Activated naive CD4-positive, alpha-beta T cell treated with anti-CD3 and anti-CD28 coated beads, Interleukin-2, amount 50 U/mL, for 24 hours (primary cell): ENCODE results near the gene DBH.

Experiments used
- H3K27ac Mint-ChIP-seq: one replicate; pipeline ENCODE4 v1.8.0; 2021; ENCODE audit warnings: mild to moderate bottlenecking, mixed read lengths
- H3K27me3 Mint-ChIP-seq: one replicate; pipeline ENCODE4 v1.8.0; 2021; ENCODE audit warnings: mixed read lengths
- H3K36me3 Mint-ChIP-seq: one replicate; pipeline ENCODE4 v1.8.0; 2021; ENCODE audit warnings: mixed read lengths
- H3K4me1 Mint-ChIP-seq: one replicate; pipeline ENCODE4 v1.8.0; 2021; ENCODE audit warnings: mixed read lengths
- H3K4me3 Mint-ChIP-seq: one replicate; pipeline ENCODE4 v1.8.0; 2021; ENCODE audit warnings: mild to moderate bottlenecking, mixed read lengths
- H3K9me3 Mint-ChIP-seq: one replicate; pipeline ENCODE4 v1.8.0; 2021; ENCODE audit warnings: mixed read lengths

Gene DBH

DNA sequence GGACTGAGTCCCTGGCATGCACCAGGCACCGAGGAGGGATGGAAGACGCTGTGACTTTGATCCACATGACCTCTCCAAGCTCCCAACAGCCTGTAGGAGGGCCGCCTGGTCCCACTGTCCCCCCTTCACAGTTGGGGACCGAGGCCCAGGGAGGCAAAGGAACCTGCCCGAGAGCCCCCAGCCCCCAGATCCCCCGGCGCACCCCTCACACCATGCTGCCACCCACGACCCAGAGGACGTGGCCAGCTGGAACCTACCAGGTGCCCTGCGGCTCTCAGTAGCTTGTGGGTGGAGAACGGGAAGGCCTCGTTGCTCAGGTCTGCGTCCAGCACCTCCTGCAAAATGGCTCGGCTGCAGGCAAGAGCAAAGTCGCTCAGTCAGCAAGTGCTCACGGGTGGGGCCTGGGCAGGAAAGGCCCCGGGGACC, 48.8 kb downstream of the DBH start:
- Mint-ChIP-seq H3K27me3 (no peaks in the 10 kb centered on the region), H3K4me1 (peaks cover 40% of the 10 kb centered on the region), H3K4me3 (no peak overlapping the region), H3K27ac (no peak overlapping the region), H3K36me3 (no peaks in the 10 kb centered on the region), H3K9me3 (no peaks in the 10 kb centered on the region)

DNA sequence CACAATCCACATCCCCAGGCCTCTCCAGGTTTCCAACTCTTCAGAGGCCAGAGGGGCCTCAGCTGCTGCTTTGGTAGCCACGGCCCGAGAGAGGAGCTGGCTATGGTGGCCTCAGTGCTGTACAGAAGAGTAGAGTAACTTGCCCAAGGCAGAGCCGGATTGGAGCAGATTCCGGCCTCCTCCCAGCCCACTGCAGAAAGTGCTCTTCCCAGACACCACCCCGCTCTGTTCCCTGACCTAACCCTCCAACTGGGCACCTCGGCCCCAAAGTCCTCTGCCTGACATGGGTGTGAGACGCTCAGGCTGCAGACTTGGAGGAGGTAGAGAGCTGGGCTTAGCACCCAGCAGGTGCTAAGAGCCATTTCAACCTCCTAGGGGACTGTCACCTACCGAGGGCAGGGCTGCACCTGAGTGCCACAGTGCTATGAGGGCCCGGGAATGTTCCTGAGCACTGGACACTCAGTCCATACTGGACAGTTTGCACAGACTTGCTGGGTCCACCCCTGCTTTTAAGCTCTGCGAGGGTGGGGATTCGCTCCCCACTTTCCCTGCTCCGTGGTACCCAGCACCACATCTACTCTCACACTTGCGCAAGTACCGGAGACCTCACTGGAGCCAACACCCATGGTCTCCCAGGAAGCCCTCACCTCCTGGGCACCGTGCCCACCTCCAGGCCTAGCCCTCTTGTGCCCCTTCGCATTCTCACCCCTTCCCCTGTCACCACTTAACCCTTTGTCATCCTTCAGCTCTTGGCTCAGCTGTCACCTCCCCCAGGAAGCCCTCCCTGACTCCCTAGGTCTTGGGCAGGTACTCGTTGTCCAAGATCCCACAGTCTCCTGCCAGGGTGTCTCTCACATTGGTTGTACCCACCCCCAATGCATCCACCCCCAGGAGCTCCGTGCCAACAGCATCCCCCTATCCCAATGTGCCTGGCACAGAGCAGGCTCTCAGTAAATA, 49.8 kb downstream of the DBH start:
- Mint-ChIP-seq H3K36me3 (no peaks in the 10 kb centered on the region), H3K9me3 (no peaks in the 10 kb centered on the region), H3K4me1 (peaks cover 40% of the 10 kb centered on the region), H3K27ac (no peak overlapping the region), H3K4me3 (no peak overlapping the region), H3K27me3 (no peaks in the 10 kb centered on the region)

DNA sequence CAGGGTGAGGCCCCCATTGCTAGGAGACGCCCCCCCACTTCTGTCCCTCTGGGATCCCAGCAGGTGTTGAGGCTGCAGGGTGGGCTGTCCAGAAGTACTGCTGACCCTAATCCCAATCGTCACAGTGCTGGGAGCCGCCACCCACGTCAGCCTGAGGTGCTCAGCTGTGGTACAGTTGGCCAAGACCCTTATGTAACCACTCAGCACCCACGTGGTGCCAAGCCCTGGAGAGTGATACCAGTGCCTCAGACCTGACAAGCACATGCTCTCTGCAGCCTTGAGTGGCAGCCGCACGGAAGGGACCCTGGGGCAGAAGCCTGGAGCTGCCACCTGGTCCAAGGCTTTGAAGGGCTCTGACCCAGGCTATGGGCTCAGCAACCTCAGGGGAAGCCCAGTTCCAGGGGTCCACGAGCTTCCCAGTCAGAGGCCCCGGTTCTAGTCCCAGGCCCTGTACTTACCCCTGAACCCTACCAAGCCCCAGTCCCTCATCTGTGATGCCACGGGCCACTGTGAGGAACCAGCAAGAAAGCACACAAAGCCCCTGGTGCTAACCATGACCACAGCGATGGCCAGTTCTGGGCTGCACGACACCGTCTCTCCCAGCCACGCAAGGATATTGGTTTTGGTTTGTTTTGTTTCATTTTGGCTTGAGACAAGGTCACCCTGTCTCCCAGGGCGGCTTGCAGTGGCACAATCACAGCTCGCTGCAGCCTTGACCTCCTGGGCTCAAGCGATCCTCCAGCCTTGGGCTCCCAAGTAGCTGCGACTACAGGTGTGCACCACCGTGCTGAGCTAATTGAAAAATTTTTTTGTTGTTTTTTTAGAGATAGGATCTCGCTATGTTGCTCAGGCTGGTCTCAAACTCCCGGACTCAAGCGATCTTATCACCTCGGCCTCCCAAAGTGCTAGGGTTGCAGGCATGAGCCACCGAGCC, 50.7 kb downstream of the DBH start:
- Mint-ChIP-seq H3K9me3 (no peaks in the 10 kb centered on the region), H3K27ac (no peak overlapping the region), H3K4me1 (peaks cover 34% of the 10 kb centered on the region), H3K27me3 (no peaks in the 10 kb centered on the region), H3K4me3 (no peak overlapping the region), H3K36me3 (no peaks in the 10 kb centered on the region)

DNA sequence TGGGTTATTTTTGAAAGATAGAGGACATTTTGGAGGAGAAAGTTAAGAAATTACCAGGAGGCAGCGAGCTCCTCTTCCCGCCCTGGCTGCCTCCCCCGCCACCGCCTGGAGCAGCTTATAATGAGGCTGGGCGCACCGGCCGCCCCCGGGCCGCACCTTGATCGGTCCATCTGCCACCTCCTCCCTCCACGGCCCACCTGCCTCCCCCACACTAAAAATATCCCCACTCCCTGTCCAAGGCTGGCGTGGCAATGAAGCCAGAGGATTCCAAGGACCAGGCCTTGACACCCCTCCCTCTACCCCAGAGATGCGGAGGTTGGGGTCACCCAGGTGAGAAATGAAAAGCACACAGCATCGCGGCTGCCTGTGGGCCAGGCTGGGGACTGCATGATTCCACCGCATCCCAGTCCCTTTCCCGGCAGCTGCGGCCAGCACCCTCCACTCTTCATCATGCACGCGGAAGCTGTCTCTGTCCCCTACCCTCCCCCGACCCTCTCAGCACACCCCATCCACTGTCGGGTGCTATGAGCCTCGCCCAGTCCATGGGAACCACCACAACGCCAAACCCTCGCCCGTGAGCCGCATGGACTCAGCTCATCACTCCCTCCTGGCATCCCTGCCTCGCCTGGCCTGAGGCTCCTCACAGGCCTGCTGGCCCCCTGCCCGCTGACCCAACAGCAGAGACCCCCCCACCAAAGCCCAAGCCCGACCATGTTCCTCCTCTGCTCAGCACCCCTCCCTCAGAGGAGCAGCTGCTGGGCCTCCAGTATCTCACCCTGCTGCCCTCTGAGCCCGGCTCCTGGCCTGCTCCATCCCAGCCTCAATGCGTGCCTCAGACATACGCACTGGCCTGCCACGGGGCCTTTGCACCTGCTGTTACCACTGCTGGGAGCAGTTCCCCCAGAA, 51.9 kb downstream of the DBH start:
- H3K27me3 Mint-ChIP-seq: no peaks in the 10 kb centered on the region
- no peaks in the 10 kb centered on the region for H3K9me3 Mint-ChIP-seq
- no peak overlapping the region for H3K27ac Mint-ChIP-seq
- H3K4me1 Mint-ChIP-seq: peaks cover 34% of the 10 kb centered on the region
- no peak overlapping the region for H3K4me3 Mint-ChIP-seq
- no peaks in the 10 kb centered on the region for H3K36me3 Mint-ChIP-seq

DNA sequence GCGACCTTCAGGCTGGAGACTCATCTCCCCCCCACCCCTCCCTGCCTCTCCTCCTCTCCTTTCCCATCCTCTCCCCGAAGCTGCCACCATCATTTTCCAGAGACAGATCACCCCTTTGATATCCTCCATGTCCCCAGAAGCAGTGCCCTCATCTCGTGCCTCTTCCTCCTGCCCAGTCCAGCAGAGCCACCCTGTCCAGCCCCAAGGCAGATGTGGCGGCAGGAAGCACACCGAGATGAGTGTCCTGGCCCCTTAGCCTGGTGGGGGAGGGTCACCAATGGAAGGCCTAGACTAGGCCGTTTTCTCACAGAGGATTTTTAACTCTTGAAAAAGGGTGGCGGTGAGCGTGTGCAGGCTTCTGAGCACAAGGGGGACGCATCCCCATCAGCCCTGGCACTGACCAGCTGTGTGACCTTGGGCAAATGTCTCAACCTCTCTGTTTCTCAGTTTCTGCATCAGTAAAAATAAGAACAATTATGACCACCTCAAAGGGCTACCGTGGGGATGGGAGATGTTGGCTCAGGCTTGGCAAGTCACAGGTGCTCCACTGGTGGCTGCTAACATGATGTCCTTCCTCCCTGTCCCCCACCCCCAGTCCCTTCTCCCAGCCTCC, 53.1 kb downstream of the DBH start:
- peaks cover 29% of the 10 kb centered on the region for H3K4me1 Mint-ChIP-seq
- H3K9me3 Mint-ChIP-seq: no peaks in the 10 kb centered on the region
- no peaks in the 10 kb centered on the region for H3K36me3 Mint-ChIP-seq
- no peaks in the 10 kb centered on the region for H3K27me3 Mint-ChIP-seq
- no peak overlapping the region for H3K4me3 Mint-ChIP-seq
- no peak overlapping the region for H3K27ac Mint-ChIP-seq

DNA sequence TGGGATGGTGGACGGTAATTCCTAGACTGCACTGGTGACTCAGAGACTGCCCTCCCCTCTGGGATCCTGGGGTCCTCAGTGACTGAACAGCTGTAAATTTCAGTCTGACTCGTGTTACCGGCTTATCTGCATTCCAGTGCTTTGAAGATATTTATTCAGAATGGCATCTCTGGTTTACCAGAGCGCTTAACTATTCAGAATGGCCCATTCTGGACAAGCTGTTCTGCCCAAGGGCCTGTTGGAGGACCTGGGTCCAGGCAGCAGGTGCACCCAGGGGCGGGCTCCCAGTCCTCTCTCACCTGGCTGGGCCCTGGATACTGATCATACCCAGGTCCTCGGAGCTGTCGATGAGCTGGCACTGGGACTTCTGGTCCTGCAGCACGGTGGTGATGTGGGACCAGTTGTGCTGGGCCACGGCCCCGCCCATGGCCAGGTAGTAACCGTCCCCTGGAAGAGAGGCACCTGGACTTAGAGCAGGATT, 54.0 kb downstream of the DBH start:
- Mint-ChIP-seq H3K36me3 (peaks cover 5% of the 10 kb centered on the region), H3K4me1 (peaks cover 28% of the 10 kb centered on the region), H3K27ac (no peak overlapping the region), H3K4me3 (no peak overlapping the region), H3K27me3 (no peaks in the 10 kb centered on the region), H3K9me3 (no peaks in the 10 kb centered on the region)

DNA sequence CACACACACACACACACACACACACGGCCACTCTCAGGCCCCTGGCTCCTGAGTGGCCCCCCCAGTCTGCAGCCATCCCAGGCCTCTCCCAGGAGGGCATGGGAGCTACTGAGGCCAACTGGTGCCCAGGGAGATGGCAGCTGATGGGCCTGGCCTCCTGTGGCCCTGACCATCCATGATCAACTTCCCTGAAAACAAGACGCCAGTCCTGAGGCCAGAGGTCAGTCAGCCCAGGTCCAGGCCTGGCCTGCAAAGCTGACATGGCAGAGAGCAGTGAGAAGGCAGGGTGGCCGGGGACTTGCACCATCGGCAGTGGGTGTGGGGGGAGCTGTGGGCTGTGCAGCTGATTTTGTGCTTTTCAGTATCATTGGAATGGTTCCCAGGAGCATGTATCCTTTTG, 55.0 kb downstream of the DBH start:
- Mint-ChIP-seq H3K9me3 (no peaks in the 10 kb centered on the region), H3K4me3 (no peak overlapping the region), H3K4me1 (peaks cover 23% of the 10 kb centered on the region), H3K27ac (no peak overlapping the region), H3K27me3 (no peaks in the 10 kb centered on the region), H3K36me3 (peaks cover 6% of the 10 kb centered on the region)

DNA sequence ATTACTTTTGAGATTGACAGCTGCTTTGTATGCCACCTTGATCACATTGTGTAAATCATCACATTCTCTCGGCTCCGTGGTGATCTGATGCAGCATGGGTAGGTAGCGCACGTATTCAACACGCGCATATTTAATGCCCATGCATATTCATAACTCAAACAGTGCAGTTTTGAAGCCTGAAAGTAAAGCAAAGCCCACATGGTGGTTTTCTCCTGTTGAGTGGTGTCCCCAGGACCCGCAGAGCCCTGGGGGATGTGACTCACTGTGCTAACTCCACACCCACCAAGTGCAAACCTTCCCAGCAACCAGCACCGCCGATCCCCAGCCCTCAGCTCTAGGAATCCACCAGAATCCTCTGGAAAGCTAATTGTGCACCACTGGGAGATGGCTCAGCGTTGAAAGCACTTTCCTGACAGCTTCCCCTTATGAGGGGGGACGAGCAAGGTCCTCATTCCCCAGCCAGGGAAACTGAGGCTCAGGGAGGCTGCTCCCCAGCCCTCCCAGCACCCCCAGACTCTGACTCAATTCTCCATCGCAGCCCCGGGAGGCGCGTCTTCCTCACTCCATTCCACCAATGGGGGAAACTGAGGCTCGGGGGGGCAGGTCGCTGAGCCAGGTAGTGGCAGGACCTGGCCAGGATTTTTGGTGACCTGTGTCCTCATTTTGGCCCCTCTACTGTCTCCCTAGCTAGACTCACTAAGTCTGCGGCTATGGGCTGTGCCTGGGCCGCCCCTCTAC, 55.6 kb downstream of the DBH start:
- H3K27ac Mint-ChIP-seq: no peak overlapping the region
- H3K27me3 Mint-ChIP-seq: no peaks in the 10 kb centered on the region
- peaks cover 12% of the 10 kb centered on the region for H3K36me3 Mint-ChIP-seq
- H3K4me1 Mint-ChIP-seq: peaks cover 25% of the 10 kb centered on the region
- H3K9me3 Mint-ChIP-seq: no peaks in the 10 kb centered on the region
- no peak overlapping the region for H3K4me3 Mint-ChIP-seq

DNA sequence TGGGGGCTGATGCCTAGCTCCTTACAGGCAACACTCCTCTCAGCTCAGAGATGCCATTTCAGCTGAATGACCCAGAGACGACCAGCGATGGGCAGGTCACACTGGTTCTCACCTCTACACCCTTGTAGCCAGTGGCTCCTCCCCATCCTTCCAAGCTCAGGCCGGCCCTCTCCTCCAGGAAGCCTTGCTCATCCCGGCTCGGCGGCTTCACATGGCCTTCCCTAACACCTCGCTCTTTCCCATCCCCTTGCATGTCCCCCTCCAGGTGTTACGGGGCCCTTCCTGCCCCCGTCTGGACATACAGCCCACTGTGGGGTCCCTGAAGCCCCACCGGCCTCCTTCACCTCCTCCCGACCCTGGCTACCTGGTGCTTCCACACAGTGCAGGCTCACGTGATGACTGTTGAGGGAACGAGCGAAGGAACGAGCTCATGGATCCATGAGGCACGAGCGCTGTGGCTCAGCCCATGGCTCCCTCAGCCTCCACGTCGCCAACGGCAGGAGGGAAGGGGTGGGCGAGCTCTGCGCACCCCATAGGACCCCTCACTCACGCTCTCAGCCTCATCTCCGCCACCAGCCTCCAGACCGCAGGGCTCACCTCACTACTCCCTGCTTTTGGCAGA, 56.3 kb downstream of the DBH start:
- peaks cover 31% of the 10 kb centered on the region for H3K4me1 Mint-ChIP-seq
- no peaks in the 10 kb centered on the region for H3K9me3 Mint-ChIP-seq
- no peaks in the 10 kb centered on the region for H3K27me3 Mint-ChIP-seq
- peaks cover 12% of the 10 kb centered on the region for H3K36me3 Mint-ChIP-seq
- H3K27ac Mint-ChIP-seq: no peak overlapping the region
- no peak overlapping the region for H3K4me3 Mint-ChIP-seq

DNA sequence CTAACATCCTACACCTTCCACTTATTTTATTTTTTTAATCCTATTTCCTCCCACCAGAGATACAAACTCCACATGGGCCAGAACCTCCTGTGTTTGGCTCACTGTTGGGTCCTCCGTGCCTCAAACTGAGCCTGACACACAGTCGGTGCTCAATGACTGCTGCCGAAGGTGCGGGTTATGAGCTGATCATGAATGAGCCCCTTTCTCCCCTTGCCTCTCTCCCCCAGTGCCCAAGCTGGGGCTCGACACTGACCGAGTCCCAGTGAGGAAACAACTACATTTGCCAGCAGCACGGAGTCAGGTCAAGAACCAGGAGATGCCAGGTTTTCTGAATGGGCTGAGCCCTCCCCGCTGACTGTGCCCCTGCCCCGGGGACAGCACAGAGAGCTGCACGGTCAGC, 57.0 kb downstream of the DBH start:
- no peaks in the 10 kb centered on the region for H3K27me3 Mint-ChIP-seq
- H3K36me3 Mint-ChIP-seq: peaks cover 12% of the 10 kb centered on the region
- H3K9me3 Mint-ChIP-seq: no peaks in the 10 kb centered on the region
- H3K4me1 Mint-ChIP-seq: peaks cover 36% of the 10 kb centered on the region
- H3K4me3 Mint-ChIP-seq: no peak overlapping the region
- no peak overlapping the region for H3K27ac Mint-ChIP-seq

DNA sequence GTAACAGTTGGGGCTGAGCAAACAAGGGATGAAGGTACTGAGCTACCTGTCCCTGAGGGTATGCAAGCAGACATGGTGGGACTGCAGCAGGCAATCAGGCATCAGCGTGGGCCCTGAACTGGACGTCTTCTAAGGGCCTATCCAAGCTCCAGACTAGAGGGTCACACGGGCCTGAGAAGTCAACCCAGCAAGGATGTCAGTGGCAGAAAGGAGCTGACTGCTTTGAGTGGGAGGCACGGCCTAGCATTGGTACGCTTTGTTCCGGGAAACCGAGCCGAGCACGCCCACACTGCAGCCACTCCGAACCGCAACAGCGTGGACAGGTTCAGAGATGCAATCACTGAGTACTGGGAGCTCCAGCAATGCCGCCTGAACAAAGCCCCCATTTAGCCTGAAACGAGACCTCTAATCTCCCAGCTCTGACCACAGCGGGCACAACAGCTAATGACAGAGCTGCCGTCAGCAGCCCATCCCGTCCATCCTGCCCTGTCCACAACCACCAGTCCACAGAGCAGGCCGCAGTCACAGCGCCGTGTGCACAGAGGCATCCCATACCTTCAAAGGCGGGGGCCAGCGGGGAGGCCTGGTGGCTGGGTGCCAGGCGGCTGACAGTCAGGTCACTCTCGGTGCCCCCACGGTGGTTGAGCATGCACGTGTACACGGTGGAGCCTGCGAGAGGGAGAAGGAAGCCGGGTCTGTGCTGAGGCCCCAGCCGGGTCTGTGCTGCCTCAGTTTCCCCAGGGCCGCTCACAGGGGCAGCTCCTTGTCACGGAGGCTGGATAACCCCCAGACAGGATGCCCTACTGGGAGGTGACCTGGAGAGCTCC, 57.8 kb downstream of the DBH start:
- H3K36me3 Mint-ChIP-seq: peaks cover 13% of the 10 kb centered on the region
- H3K4me1 Mint-ChIP-seq: peaks cover 44% of the 10 kb centered on the region
- H3K27ac Mint-ChIP-seq: no peak overlapping the region
- H3K9me3 Mint-ChIP-seq: no peaks in the 10 kb centered on the region
- no peaks in the 10 kb centered on the region for H3K27me3 Mint-ChIP-seq
- H3K4me3 Mint-ChIP-seq: no peak overlapping the region

DNA sequence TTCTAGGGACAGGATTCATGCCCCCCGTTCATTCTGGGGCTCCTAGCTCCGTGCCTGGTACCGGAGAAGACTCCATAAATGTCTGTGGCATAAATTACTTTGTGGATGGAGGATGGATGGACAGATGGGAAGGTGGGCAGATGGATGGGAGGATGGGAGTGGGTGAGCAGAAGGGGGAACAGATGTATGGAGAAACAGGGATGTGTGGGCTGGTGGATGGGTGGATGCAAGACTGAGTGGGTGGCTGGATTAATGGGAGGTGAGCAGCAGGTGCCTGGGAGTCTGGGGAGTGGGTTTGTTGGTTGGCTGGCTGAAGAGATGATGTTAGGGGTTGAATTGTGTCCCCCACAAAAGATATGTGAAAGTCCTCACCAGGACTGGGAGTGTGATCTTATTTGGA, 58.5 kb downstream of the DBH start:
- Mint-ChIP-seq H3K27me3 (no peaks in the 10 kb centered on the region), H3K4me1 (peaks cover 48% of the 10 kb centered on the region), H3K9me3 (no peaks in the 10 kb centered on the region), H3K4me3 (no peak overlapping the region), H3K36me3 (peaks cover 13% of the 10 kb centered on the region), H3K27ac (no peak overlapping the region)

DNA sequence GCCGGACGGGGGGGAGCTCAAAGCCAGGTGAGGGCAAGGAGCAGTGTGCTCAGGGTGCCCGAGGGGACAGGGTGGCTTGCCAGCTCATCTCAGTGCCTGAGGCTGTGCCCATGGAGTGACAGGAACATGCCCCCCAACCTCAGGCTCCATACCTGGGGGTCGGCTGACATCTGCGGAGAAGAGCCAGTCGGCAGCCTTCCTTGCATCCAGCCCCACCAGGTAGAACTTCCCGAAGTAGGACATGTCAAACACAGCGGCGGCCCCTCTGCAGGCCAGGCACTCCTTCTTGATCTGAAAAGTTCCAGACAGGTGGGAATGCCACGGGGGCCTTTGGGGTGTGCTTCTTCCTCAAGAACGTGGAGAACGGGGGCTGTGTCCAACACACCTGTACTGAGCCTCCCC, 59.9 kb downstream of the DBH start:
- Mint-ChIP-seq H3K4me1 (peaks cover 60% of the 10 kb centered on the region), H3K27ac (no peak overlapping the region), H3K27me3 (no peaks in the 10 kb centered on the region), H3K9me3 (no peaks in the 10 kb centered on the region), H3K36me3 (peaks cover 13% of the 10 kb centered on the region), H3K4me3 (no peak overlapping the region)
